PFSK-1 (cell line): Measurements from ENCODE around the gene INPP5D.

Experiments
- FOXP2 ChIP-seq: optimal IDR thresholded peaks from 2 replicates; pipeline ENCODE3; 2011; ENCODE audit warnings: borderline replicate concordance, control low read depth, inconsistent platforms; ENCODE audit not compliant: insufficient read depth; ENCODE audit errors: extremely low read length, extremely low read depth
- POLR2AphosphoS5 ChIP-seq: IDR thresholded peaks from 2 replicates; pipeline ENCODE4 v1.6.1; 2012; ENCODE audit warnings: low read depth, mild to moderate bottlenecking, control low read depth, low read length, moderate library complexity
- REST ChIP-seq, 2 experiments: IDR thresholded peaks; 2 replicates each; pipeline versions ENCODE4 v1.6.1 to v1.8.0; 2011 to 2012; ENCODE audit warnings: low read depth in 2 of 2, low read length in 2 of 2, control low read depth in 1 of 2, inconsistent platforms in 1 of 2, mild to moderate bottlenecking in 1 of 2, moderate library complexity in 1 of 2; ENCODE audit not compliant: insufficient read depth in 1 of 2
- SIN3A ChIP-seq: IDR thresholded peaks from 2 replicates; pipeline ENCODE4 v1.6.1; 2012; ENCODE audit warnings: mild to moderate bottlenecking, low read length, moderate library complexity, borderline replicate concordance; ENCODE audit not compliant: insufficient read depth
- TAF1 ChIP-seq: IDR thresholded peaks from 2 replicates; pipeline ENCODE4 v1.6.1; 2012; ENCODE audit warnings: low read length, control low read depth, borderline replicate concordance; ENCODE audit not compliant: insufficient read depth

DNA sequence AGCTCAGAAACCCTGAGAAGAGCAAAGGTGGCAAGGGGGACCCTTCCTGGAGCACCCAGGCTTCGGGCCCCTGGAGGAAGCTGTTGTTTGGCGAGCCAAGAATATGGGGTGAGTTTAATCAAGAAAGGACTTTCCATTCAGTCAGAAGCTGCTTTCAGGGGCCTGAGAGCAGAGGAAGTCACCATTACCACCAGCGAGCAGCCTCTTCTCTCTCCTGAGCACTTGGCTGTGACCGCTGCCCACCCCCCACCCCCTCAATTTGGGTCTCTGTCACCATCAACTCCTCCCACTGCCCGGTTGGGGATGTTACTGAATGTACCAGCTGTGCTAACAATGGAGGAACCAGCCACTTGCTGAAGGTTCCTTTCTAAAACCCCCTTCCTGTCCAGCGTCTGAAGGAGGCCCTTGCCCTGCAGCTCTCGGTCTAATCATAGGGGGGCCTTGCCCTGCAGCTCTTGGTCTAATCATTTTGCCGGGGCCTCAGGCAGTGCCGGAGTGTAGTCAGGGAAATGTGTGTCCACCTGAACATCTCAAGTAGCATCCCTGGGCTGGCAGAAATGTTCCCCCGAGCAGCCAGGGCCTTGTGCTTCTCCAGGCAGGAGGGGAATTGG, 943 bp downstream of the INPP5D start:
- TF ChIP-seq POLR2AphosphoS5 (no peak), SIN3A (no peak), TAF1 (no peak), REST (IDR thresholded peaks at IDR 0.05; ENCODE audit: insufficient read depth in 1 of 2, low read depth in 2 of 2, low read length in 2 of 2) (no peak), FOXP2 (no peak)
